Lower lobe of right lung (tissue), 2 donors: ENCODE data around the gene MICAL2. TPM values are rescaled to one million over a fixed set of nuclear protein-coding genes. Genes with fewer than 3 reads are reported as not detected.

Source experiments
- ATAC-seq, 2 donors: fragments of 200-7000 bp; cut with Tn5 transposase; one replicate each; pipeline ENCODE4 v1.9.1; 2020 to 2022; ENCODE audit warnings: mild to moderate bottlenecking in 2 of 2, moderate library complexity in 2 of 2
- DNase-seq: peaks from one replicate; pipeline ENCODE4 v3.0.0-alpha.2; 2020
- H3K27ac ChIP-seq: fragments of 200-600 bp; one replicate; pipeline ENCODE4 v1.8.0; 2022
- H3K27me3 ChIP-seq: fragments of 200-600 bp; one replicate; pipeline ENCODE4 v1.8.0; 2022; ENCODE audit warnings: low read depth
- H3K36me3 ChIP-seq: fragments of 200-600 bp; one replicate; pipeline ENCODE4 v1.8.0; 2022; ENCODE audit warnings: mild to moderate bottlenecking
- H3K4me1 ChIP-seq: fragments of 200-600 bp; one replicate; pipeline ENCODE4 v1.8.0; 2022
- H3K4me3 ChIP-seq: fragments of 200-600 bp; one replicate; pipeline ENCODE4 v1.8.0; 2022; ENCODE audit warnings: mild to moderate bottlenecking
- H3K9me3 ChIP-seq: fragments of 200-600 bp; one replicate; pipeline ENCODE4 v1.8.0; 2022
- intact Hi-C: fragments of 100-400 bp; cut with DNase I; formaldehyde crosslinking; loops from one replicate; pipeline ENCODE4 v1.11.0; 2022
- total RNA-seq: library from RNA; stranded (reverse); fragmentation: NEBNext Ultra II Directional; extraction: Animal tissue kit (Norgen Biotek cat#: 25700); gene quantifications from one replicate; pipeline ENCODE4 v1.2.1, GENCODE V29; 2021
- TF ChIP-seq, protein P1 (sequence below): fragments of 200-600 bp; IDR thresholded peaks from one replicate; pipeline ENCODE4 v1.8.0; 2022; ENCODE audit warnings: antibody characterized with exemption, mild to moderate bottlenecking
- donor health status: DM: no; HTN: yes; CAD: no; lungs with severe emphysema.

The MICAL2 gene
- total RNA-seq, 1 donor from 2014 or later = 127 TPM

GRCh38 chr11:12083380-12083779 lies 27.0 kb upstream of the MICAL2 start:
- intact Hi-C loops = no loop called here
- no peak overlapping the region for H3K27ac ChIP-seq
- H3K4me1 ChIP-seq = peaks cover 34% of the 10 kb centered on the region
- H3K27me3 ChIP-seq = no peaks in the 10 kb centered on the region
- H3K4me3 ChIP-seq = no peak overlapping the region
- H3K36me3 ChIP-seq = no peaks in the 10 kb centered on the region
- ATAC-seq (no peak), DNase-seq (no peak)
- TF ChIP-seq, protein P1, sequence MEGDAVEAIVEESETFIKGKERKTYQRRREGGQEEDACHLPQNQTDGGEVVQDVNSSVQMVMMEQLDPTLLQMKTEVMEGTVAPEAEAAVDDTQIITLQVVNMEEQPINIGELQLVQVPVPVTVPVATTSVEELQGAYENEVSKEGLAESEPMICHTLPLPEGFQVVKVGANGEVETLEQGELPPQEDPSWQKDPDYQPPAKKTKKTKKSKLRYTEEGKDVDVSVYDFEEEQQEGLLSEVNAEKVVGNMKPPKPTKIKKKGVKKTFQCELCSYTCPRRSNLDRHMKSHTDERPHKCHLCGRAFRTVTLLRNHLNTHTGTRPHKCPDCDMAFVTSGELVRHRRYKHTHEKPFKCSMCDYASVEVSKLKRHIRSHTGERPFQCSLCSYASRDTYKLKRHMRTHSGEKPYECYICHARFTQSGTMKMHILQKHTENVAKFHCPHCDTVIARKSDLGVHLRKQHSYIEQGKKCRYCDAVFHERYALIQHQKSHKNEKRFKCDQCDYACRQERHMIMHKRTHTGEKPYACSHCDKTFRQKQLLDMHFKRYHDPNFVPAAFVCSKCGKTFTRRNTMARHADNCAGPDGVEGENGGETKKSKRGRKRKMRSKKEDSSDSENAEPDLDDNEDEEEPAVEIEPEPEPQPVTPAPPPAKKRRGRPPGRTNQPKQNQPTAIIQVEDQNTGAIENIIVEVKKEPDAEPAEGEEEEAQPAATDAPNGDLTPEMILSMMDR = no peak
- H3K9me3 ChIP-seq = no peaks in the 10 kb centered on the region

DNA sequence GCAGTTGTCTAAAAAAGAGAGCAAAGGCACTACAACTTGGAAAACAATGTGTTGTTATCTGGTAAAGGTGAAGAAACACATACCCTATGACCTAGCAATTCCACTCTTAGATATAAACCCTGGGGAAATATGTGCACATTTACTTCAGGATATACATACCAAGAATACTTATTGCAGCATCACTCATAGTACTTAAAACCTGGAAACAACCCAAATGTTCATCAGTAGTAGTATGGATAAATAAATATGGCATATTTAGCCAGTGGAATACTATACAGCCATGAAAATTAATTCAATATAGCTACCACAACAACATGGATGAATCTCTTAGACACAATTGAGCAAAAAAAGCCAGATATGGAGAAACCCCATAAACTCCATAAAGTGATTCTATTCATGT lies 26.1 kb upstream of the MICAL2 start:
- ATAC-seq (no peak), DNase-seq (no peak)
- no peak overlapping the region for H3K27ac ChIP-seq

GRCh38 chr11:12085371-12086251 lies 24.8 kb upstream of the MICAL2 start:
- Histone ChIP-seq H3K27me3 (no peaks in the 10 kb centered on the region), H3K36me3 (no peaks in the 10 kb centered on the region), H3K27ac (peak overlapping the region; percentile 82), H3K4me3 (no peak overlapping the region), H3K4me1 (peaks cover 56% of the 10 kb centered on the region), H3K9me3 (no peaks in the 10 kb centered on the region)
- intact Hi-C loops = no loop called here
- TF ChIP-seq, protein P1 = no peak
- ATAC-seq (no peak), DNase-seq (no peak)

More for the DNA sequence above, 26.1 kb upstream of the MICAL2 start:
- H3K9me3 ChIP-seq = no peaks in the 10 kb centered on the region
- TF ChIP-seq, protein P1 = no peak
- intact Hi-C loops = no loop called here
- H3K4me3 ChIP-seq = no peak overlapping the region
- peaks cover 43% of the 10 kb centered on the region for H3K4me1 ChIP-seq
- no peaks in the 10 kb centered on the region for H3K36me3 ChIP-seq
- no peaks in the 10 kb centered on the region for H3K27me3 ChIP-seq

DNA sequence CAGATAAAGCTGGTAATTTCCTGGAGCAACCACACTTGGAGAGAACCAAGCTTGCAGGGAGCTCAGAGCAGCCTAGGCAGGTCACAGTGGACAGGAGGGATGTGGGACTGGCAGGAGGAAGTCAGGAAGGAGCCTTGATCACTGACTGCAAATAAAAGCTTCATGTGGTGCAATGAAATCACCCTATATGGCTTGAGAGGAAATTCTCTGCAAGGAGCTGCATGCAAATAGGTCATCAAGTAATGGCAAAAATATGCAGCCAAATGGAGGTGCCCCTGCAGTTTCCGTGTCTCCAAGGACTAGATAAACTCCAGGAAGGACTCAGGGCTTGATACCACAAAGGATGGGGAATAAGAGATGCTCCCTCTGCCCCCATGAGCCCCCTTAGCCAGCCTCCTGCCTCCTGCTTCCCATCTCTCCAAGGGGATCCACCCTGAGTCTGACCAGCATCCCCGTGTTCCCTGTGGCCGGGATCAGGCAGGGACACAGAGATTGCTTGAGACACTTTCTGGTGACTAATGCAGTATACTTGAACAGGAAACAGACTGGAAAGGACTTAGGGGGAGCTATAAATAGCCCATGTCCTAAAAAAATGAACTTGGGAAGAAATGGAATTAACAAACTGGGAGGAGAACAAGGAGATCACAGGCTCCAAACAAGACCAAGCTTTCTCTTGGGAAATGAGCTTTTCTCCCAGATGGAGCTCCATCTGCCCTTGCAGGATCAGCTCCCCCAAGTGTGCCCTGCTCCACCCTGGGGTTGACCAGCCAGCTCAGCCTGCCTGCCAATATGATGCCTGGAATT lies 23.9 kb upstream of the MICAL2 start:
- peak overlapping the region; percentile 82 for H3K27ac ChIP-seq
- no peaks in the 10 kb centered on the region for H3K9me3 ChIP-seq
- no peak overlapping the region for H3K4me3 ChIP-seq
- intact Hi-C loops = no loop called here
- DNase-seq (no peak), ATAC-seq (peak; percentile 65 to 67)
- H3K27me3 ChIP-seq = no peaks in the 10 kb centered on the region
- no peaks in the 10 kb centered on the region for H3K36me3 ChIP-seq
- H3K4me1 ChIP-seq = peaks cover 64% of the 10 kb centered on the region
- TF ChIP-seq, protein P1 = no peak

DNA sequence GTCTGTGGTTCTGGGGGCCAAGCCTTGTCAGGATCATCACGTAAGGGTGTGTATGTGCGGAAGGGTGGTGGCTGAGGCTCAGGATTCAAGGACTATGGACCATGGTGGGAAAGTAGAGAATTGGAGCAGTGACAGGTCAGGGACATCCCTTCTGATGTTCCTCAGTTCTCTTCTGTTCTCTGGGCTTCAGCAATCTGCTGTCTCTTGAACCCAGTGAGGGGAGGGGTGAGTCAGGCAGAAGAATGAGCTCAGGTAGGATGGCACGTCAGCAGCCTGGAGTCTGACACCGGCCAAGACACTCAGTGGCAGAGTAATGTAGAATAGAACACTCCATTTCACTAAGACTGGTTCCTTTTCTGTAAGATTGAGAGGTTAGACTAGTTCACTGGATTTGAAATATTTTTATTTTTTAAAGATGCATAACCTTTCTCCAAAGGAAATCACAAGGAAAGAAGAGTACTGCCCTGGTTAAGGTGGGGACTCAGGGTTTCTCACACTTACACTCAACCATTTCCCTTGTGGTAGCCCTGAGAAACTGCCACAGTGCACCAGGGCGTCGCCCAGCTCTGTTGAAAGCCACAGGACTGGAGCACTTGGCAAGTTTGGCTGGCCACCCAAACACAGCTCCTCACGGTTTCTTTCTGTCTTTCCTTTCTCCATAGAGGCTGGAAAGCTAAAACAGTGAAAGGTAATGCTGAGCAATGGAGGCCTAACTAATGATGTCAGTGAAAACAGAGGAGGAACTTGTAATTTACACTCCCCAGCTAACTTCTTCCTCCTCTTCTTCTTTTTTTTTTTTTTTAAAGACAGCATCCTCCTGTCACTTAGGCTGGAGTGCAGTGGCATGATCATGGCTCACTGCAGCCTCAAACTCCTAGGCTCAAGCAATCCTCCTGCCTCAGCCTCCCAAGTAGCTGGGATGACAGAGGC lies 23.1 kb upstream of the MICAL2 start:
- Histone ChIP-seq H3K4me1 (peaks cover 70% of the 10 kb centered on the region), H3K27ac (peak overlapping the region; percentile 82), H3K4me3 (no peak overlapping the region), H3K36me3 (no peaks in the 10 kb centered on the region), H3K9me3 (no peaks in the 10 kb centered on the region), H3K27me3 (no peaks in the 10 kb centered on the region)
- intact Hi-C loops = no loop called here
- peak; percentile 38 to 44 for ATAC-seq
- TF ChIP-seq, protein P1 = peak; percentile 21
- peak; percentile 68 for DNase-seq
